Calu3 (cell line): ENCODE results near the gene CFAP45. TPM values are rescaled to one million over a fixed set of nuclear protein-coding genes. Genes with fewer than 3 reads are reported as not detected.

ENCODE experiments used
- BruUV-seq: library from RNA; stranded (reverse); fragments of 400-500 nt; replicated peaks from 2 replicates; lab custom pipeline; 2021; lab: Mats Ljungman, UMichigan
- CTCF ChIA-PET: fragments of 300-600 bp; sonication (Branson Sonifier 250); formaldehyde crosslinking; loops from one replicate; lab custom pipeline; 2022; ENCODE audit warnings: antibody characterized with exemption; lab: Charles Lee
- DNase-seq: peaks from one replicate; pipeline ENCODE4 v3.0.0; 2022
- H3K27ac Mint-ChIP-seq: one replicate; pipeline ENCODE4 v1.8.0; 2022; ENCODE audit warnings: mixed read lengths; ENCODE audit not compliant: unreplicated experiment
- H3K27me3 Mint-ChIP-seq: one replicate; pipeline ENCODE4 v1.8.0; 2022; ENCODE audit warnings: mixed read lengths; ENCODE audit not compliant: unreplicated experiment
- H3K36me3 Mint-ChIP-seq: one replicate; pipeline ENCODE4 v1.8.0; 2022; ENCODE audit warnings: mild to moderate bottlenecking, moderate library complexity, mixed read lengths; ENCODE audit not compliant: insufficient read depth, unreplicated experiment
- H3K4me1 Mint-ChIP-seq: one replicate; pipeline ENCODE4 v1.8.0; 2022; ENCODE audit warnings: mild to moderate bottlenecking, low read depth, mixed read lengths; ENCODE audit not compliant: unreplicated experiment
- H3K4me3 Mint-ChIP-seq: one replicate; pipeline ENCODE4 v1.8.0; 2022; ENCODE audit warnings: mild to moderate bottlenecking, low read depth, moderate library complexity, mixed read lengths; ENCODE audit not compliant: unreplicated experiment
- H3K9me3 Mint-ChIP-seq: one replicate; pipeline ENCODE4 v1.8.0; 2022; ENCODE audit warnings: low read depth, mixed read lengths; ENCODE audit not compliant: unreplicated experiment
- CTCF ChIP-seq: fragments of 200-600 bp; IDR thresholded peaks from one replicate; pipeline ENCODE4 v1.8.0; 2022; ENCODE audit warnings: antibody characterized with exemption; ENCODE audit not compliant: unreplicated experiment
- intact Hi-C: fragments of 100-400 bp; cut with micrococcal nuclease; formaldehyde crosslinking; loops from one replicate; pipeline ENCODE4 v1.10.0; 2022; ENCODE audit not compliant: unreplicated experiment
- total RNA-seq: library from RNA; stranded (reverse); gene quantifications from 2 replicates; pipeline ENCODE4 v1.2.3, GENCODE V29; 2022

CFAP45 gene
- total RNA-seq, 1 experiment from 2014 or later = 1.8 TPM

GRCh38 chr1:159839116-159839849, 60.7 kb downstream of the CFAP45 start:
- Mint-ChIP-seq H3K27me3 (peaks cover 12% of the 10 kb centered on the region), H3K27ac (no peak overlapping the region), H3K4me3 (no peak overlapping the region), H3K4me1 (peaks cover 8% of the 10 kb centered on the region), H3K9me3 (no peaks in the 10 kb centered on the region), H3K36me3 (no peaks in the 10 kb centered on the region)
- CTCF ChIA-PET = interaction anchor here (0.5 kb wide), 1 partner anchor 216 kb away, joined by 7 read pairs; no protein-coding TSS in a partner anchor
- BruUV-seq = no TSS peak
- TF ChIP-seq CTCF = no peak
- DNase-seq = no peak
- intact Hi-C loops = no loop called here

- intact Hi-C loops = no loop called here
- Mint-ChIP-seq H3K9me3 (no peaks in the 10 kb centered on the region), H3K27ac (no peak overlapping the region), H3K36me3 (no peaks in the 10 kb centered on the region), H3K4me1 (peaks cover 8% of the 10 kb centered on the region), H3K4me3 (no peak overlapping the region), H3K27me3 (peaks cover 12% of the 10 kb centered on the region)
- no peak for TF ChIP-seq CTCF
- BruUV-seq = no TSS peak
- CTCF ChIA-PET = no interaction called here
- no peak for DNase-seq
These were observed 61.2 kb downstream of the CFAP45 start for GRCh38 chr1:159838715-159839114.

- intact Hi-C loops = loop anchor here (2.0 kb wide), 1 partner anchor 55 kb away; no protein-coding TSS in a partner anchor
- no TSS peak for BruUV-seq
- Mint-ChIP-seq H3K4me1 (peaks cover 8% of the 10 kb centered on the region), H3K27me3 (peaks cover 26% of the 10 kb centered on the region), H3K36me3 (no peaks in the 10 kb centered on the region), H3K27ac (no peak overlapping the region), H3K4me3 (no peak overlapping the region), H3K9me3 (no peaks in the 10 kb centered on the region)
- TF ChIP-seq CTCF = no peak
- CTCF ChIA-PET = interaction anchor here (0.8 to 1.3 kb wide), 4 partner anchors 38 to 57 kb away, joined by 3 to 7 read pairs (median 4); no protein-coding TSS in a partner anchor
- DNase-seq = no peak
These were observed 64.0 kb downstream of the CFAP45 start for GRCh38 chr1:159835862-159836525.

GRCh38 chr1:159835356-159835755, 64.6 kb downstream of the CFAP45 start:
- TF ChIP-seq CTCF = no peak
- H3K27me3 Mint-ChIP-seq = peaks cover 26% of the 10 kb centered on the region
- no peak overlapping the region for H3K27ac Mint-ChIP-seq
- CTCF ChIA-PET = interaction anchor here (1.3 kb wide), 1 partner anchor 58 kb away, joined by 5 read pairs; no protein-coding TSS in a partner anchor
- no peak overlapping the region for H3K4me3 Mint-ChIP-seq
- no peaks in the 10 kb centered on the region for H3K9me3 Mint-ChIP-seq
- peaks cover 8% of the 10 kb centered on the region for H3K4me1 Mint-ChIP-seq
- H3K36me3 Mint-ChIP-seq = no peaks in the 10 kb centered on the region
- no peak for DNase-seq
- no TSS peak for BruUV-seq
- intact Hi-C loops = no loop called here
